Ovary (tissue), 9 donors: Measurements from ENCODE around the gene KRTAP12-3. TPM values are rescaled to one million over a fixed set of nuclear protein-coding genes. Genes with fewer than 3 reads are reported as not detected.
"Not testable (repeated sequence)": the region's sequence is repeated elsewhere in the genome, so short reads cannot be mapped to it uniquely, and the experiment has no call there.

Experiments
- DNase-seq, 5 donors: peaks; one replicate each; pipeline ENCODE4 v3.0.0-alpha.2; 2019 to 2020
- H3K27ac ChIP-seq, 2 donors: fragments of 200-600 bp; one replicate each; pipeline versions ENCODE4 v1.5.1 to v1.8.0; 2019 to 2022
- H3K27me3 ChIP-seq: fragments of 200-600 bp; one replicate; pipeline ENCODE4 v1.8.0; 2022
- H3K36me3 ChIP-seq: fragments of 200-600 bp; sonication (generic); one replicate; pipeline ENCODE4 v1.5.1; 2019
- H3K4me1 ChIP-seq: one replicate; pipeline ENCODE4 v1.8.1; 2013; ENCODE audit warnings: mild to moderate bottlenecking, moderate library complexity; ENCODE audit not compliant: insufficient read depth
- H3K4me3 ChIP-seq: fragments of 200-600 bp; sonication (generic); one replicate; pipeline ENCODE4 v1.5.1; 2017
- H3K9me3 ChIP-seq, 2 donors: fragments of 200-600 bp in 1 of 2; sonication (generic) in 1 of 2; one replicate each; pipeline versions ENCODE4 v1.5.1 to v1.8.1; 2013 to 2019; ENCODE audit warnings: mild to moderate bottlenecking in 1 of 2, moderate library complexity in 1 of 2
- CTCF ChIP-seq, 3 donors: fragments of 450-650 bp in 2 of 3; fragments of 200-600 bp in 1 of 3; IDR thresholded peaks; one replicate each; pipeline versions ENCODE4 v1.5.1 to v1.8.0; 2016 to 2022; ENCODE audit warnings: antibody characterized with exemption in 3 of 3, mild to moderate bottlenecking in 1 of 3
- EP300 ChIP-seq: sonication (generic); formaldehyde crosslinking; IDR thresholded peaks from one replicate; pipeline ENCODE4 v1.6.1; 2017; ENCODE audit warnings: antibody characterized with exemption
- POLR2A ChIP-seq: fragments of 450-650 bp; IDR thresholded peaks from one replicate; pipeline ENCODE4 v1.6.1; 2017; ENCODE audit warnings: antibody characterized with exemption, mild to moderate bottlenecking, moderate library complexity
- WGBS, 3 donors: extraction: QIAGEN DNeasy Blood & Tissue Kit in 1 of 3; methylation state at CpG; one replicate each; pipeline versions ENCODE4 v1.1.5 to v1.1.7; 2013 to 2017; 5-methylcytosine and 5-hydroxymethylcytosine counted together
- intact Hi-C, 4 donors: fragments of 100-400 bp; cut with DNase I; formaldehyde crosslinking; loops; one replicate each; pipeline versions ENCODE4 v1.11.0 to v1.15.1; 2022 to 2023
- polyA plus RNA-seq, 2 donors: library from polyadenylated mRNA; stranded (reverse); fragments of 200-250 nt in 1 of 2; fragments of 350-450 nt in 1 of 2; fragmentation: Illumina TruSeq in 1 of 2; extraction: RNeasy Lipid Tissue Mini Kit (QIAGEN cat#74804) in 1 of 2; gene quantifications; one replicate each; pipeline ENCODE4 v1.2.3, GENCODE V29; 2013 to 2014
- total RNA-seq, 7 donors: library from RNA; depleted of rRNA in 2 of 7; stranded (reverse); fragments of >200 nt in 2 of 7; fragmentation: NEBNext Ultra II Directional in 3 of 7; extraction: Animal tissue kit (Norgen Biotek cat#: 25700) in 3 of 7; gene quantifications; one replicate each; pipeline versions ENCODE4 v1.1.0 to v1.2.4, GENCODE V29; 2016 to 2023
- donor health status: DM: no; HTN: no; CAD: no; lungs with moderate emphysema.
- donor health status: DM: no; HTN: no; CAD: no.
- donor health status: Bipolar disorder and iron deficiency.
- donor health status: DM: yes; HTN: yes; CAD: no.
- donor health status: DM: no; HTN: no; CAD: no.
- donor health status: DM: yes; HTN: yes; CAD: no.

The KRTAP12-3 gene
- total and polyA plus RNA-seq, 9 donors, result not detected

GRCh38 chr21:44696572-44696971, 38.8 kb downstream of the KRTAP12-3 start:
- H3K9me3 ChIP-seq, result no peaks in the 10 kb centered on the region
- intact Hi-C loops, result no loop called here
- no peak overlapping the region for H3K4me3 ChIP-seq
- H3K4me1 ChIP-seq, result no peaks in the 10 kb centered on the region
- H3K27ac ChIP-seq, result no peak overlapping the region
- DNase-seq, result no peak
- H3K36me3 ChIP-seq, result no peaks in the 10 kb centered on the region
- H3K27me3 ChIP-seq, result no peaks in the 10 kb centered on the region
- TF ChIP-seq CTCF (IDR thresholded peaks at IDR 0.05) (no peak), EP300 (no peak), POLR2A (no peak)
- 45 to 59% (median 55%) methylated on average over 10 of the region's 10 CpGs for WGBS, 3 donors

- intact Hi-C loops, H3K4me3 ChIP-seq, H3K36me3 ChIP-seq, H3K9me3 ChIP-seq, H3K27ac ChIP-seq, H3K27me3 ChIP-seq, H3K4me1 ChIP-seq, DNase-seq: not testable (repeated sequence)
- WGBS, 3 donors, result 36 to 56% (median 49%) methylated on average over 20 to 21 of the region's 21 CpGs
Observed at GRCh38 chr21:44697172-44697810, 39.6 kb downstream of the KRTAP12-3 start, which contains the start of gene KRTAP10-12. TSS of gene KRTAP10-12 (plus strand) at chr21:44697172. CDS start at chr21:44697202, 30 bp downstream.

- Histone ChIP-seq H3K27ac (no peak overlapping the region), H3K4me1 (no peaks in the 10 kb centered on the region), H3K4me3 (no peak overlapping the region), H3K36me3 (no peaks in the 10 kb centered on the region), H3K27me3 (no peaks in the 10 kb centered on the region), H3K9me3 (no peaks in the 10 kb centered on the region)
- WGBS, 3 donors, result 19 to 23% (median 20%) methylated on average over 31 to 35 of the region's 35 CpGs
- intact Hi-C loops, result no loop called here
- no peak for TF ChIP-seq POLR2A
- TF ChIP-seq EP300, result no peak
- no peak for TF ChIP-seq CTCF (IDR thresholded peaks at IDR 0.05)
- DNase-seq, result no peak
Observed at GRCh38 chr21:44697811-44698734, 40.3 kb downstream of the KRTAP12-3 start.

GRCh38 chr21:44699502-44700001, 41.8 kb downstream of the KRTAP12-3 start:
- no peaks in the 10 kb centered on the region for H3K9me3 ChIP-seq
- H3K4me1 ChIP-seq, result no peaks in the 10 kb centered on the region
- no peak for DNase-seq
- no peak overlapping the region for H3K4me3 ChIP-seq
- no peaks in the 10 kb centered on the region for H3K27me3 ChIP-seq
- TF ChIP-seq EP300 (no peak), CTCF (IDR thresholded peaks at IDR 0.05) (no peak), POLR2A (no peak)
- no peaks in the 10 kb centered on the region for H3K36me3 ChIP-seq
- H3K27ac ChIP-seq, result no peak overlapping the region
- WGBS, 3 donors, result 26 to 44% (median 39%) methylated on average over 17 of the region's 17 CpGs
- intact Hi-C loops, result no loop called here
